Endothelial cell of umbilical vein (primary cell): ENCODE data around the gene CHN1.

Source experiments
- CTCF ChIP-seq, 2 donors: IDR thresholded peaks; 1 replicate in 1 of 2; 2 replicates in 1 of 2; pipeline ENCODE4 v1.5.1; 2011; ENCODE audit warnings: low read length in 2 of 2, mild to moderate bottlenecking in 2 of 2, moderate library complexity in 2 of 2, control low read depth in 1 of 2, inconsistent platforms in 1 of 2, low read depth in 1 of 2; ENCODE audit not compliant: insufficient read depth in 1 of 2; ENCODE audit errors: extremely low read depth in 1 of 2
- POLR2A ChIP-seq: IDR thresholded peaks from 2 replicates; pipeline ENCODE4 v1.6.1; 2012; ENCODE audit warnings: low read depth, mild to moderate bottlenecking, control low read depth, low read length

- TF ChIP-seq CTCF (IDR thresholded peaks at IDR 0.05; ENCODE audit: extremely low read depth in 1 of 2, insufficient read depth in 1 of 2, low read depth in 1 of 2, low read length in 2 of 2) (no peak), POLR2A (no peak)
Measured at GRCh38 chr2:174970092-174970491, 35.1 kb downstream of the CHN1 start.
